ENCODE data around the gene C5orf58.

Gene C5orf58

GRCh38 chr5:170256571-170256970, 23.8 kb downstream of the C5orf58 start:
- no peak for DNase-seq (ENCODE audit: low read depth)

DNA sequence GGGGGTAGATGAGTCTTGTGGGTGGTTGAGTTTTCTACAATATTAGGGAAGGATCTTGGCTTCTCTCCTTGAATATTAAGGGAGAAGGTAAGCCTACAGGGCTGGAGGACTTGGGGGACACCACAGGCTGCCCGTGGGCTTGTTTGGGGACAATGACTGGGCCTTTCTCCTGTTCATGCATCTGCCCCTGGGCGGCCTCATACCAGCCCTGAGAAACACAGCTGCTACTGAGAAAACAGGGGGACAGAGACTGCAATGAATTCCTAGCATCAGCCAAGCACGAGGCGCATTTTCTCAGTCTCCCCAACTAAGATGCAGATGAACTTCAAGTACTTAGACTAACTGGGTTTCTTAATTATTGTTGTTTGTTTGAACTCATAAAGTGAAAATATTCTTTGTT, 24.6 kb downstream of the C5orf58 start:
- DNase-seq (ENCODE audit: low read depth), result no peak

GRCh38 chr5:170261528-170262043, 28.8 kb downstream of the C5orf58 start:
- DNase-seq (ENCODE audit: low read depth), result no peak

DNA sequence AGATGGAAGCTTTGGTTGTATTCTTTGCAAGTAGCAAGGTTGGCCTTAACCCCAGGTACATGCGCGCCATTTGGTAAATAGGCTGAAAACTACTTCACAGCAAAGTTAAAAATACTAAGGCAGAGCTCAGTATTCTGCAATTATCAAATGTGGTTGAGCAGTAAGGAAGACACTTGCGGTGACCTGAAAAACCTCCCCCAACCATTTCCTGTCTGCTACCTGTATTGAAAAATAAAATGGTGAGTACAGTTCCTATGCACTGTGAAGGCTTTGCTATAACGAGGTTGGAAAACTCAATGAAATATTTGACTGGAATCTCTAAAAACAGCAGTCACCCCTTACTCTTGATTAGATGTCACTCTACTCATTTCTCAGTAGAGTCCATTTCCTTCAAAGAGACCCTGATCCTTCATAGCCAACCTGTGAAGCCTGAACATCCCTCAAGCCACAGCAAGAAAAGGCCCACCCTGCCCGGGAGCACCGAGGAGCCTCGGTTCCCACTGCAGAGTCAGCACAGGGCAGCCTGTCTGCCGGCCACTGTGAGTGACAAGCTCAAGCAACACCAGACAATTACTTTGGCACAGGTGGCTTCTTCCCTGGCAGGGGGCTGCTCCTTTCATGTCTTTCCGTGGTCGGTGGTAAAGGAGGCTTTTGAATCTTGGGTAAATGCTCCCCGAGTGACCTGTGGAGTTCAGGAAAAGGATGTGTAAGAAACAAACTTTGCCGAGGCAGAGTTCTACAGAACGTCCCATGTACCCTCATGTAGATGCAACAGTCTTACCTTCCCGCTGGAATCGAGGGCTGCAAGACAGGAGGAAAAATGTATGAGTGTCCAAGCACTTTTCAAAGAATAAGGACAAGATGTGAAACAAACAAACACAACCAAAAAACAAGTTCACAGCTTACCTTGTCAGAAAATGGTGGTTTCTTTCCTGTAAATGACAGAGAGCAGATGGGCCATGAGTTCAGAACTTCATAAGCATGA, 29.6 kb downstream of the C5orf58 start:
- DNase-seq (ENCODE audit: low read depth), result no peak

- DNase-seq (ENCODE audit: low read depth), result no peak
These were observed 31.1 kb downstream of the C5orf58 start for GRCh38 chr5:170263906-170264305.

DNA sequence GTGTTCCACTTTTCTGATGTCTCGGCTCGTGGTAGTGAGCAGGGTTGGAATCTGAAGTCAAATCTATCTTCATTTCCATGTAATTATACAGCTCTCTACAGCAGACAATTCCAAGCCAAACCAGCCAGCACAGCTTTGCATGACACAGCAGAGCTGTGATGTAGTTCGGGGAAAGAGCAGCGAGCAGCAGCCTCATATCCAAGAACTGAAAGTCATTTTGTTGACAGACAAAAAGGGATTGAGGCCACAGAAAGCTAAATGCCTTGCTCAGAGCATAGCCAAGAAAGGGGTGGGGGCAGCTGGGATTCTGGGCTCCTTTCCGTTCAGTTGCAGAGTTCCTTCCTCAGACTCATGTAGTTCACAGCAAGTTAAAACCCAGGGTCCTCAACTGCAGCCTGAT, 32.7 kb downstream of the C5orf58 start:
- no peak for DNase-seq (ENCODE audit: low read depth)

GRCh38 chr5:170266570-170267381, 34.0 kb downstream of the C5orf58 start:
- no peak for DNase-seq (ENCODE audit: low read depth)

DNA sequence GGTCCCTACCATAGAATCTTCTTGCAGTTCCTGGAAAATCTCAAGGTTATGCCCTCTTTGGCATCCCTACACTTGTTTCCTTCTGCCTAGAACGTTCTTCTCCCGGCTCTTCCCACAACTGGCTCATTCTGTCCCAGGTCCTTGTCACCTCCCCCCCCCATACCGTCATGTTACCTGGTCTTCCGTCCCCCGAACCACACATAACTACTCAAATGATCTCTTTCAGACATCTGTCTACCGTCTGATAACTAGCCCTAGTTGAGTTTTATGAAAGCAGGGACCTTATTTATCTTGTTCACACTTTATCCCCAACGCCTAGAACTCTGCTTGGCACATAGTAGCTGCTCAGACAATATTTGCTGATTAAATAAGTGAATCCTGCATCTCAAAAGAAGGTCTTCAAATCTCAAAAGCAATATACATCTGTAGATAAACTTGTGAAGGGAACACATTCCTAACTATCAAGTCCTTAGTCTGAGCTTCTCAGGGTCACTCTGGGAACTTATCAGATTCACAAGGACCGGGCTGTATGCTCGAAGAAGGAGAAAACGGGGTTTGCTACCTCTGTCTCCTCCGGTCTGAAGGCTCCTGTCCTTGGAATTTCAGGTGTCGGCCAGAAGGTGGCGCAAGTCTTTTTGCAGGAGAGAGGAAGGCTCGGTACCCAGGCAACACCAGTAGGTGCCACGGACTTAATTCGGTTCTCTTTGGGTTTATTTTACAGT, 34.8 kb downstream of the C5orf58 start:
- peak; percentile 16 for DNase-seq (ENCODE audit: low read depth)

DNA sequence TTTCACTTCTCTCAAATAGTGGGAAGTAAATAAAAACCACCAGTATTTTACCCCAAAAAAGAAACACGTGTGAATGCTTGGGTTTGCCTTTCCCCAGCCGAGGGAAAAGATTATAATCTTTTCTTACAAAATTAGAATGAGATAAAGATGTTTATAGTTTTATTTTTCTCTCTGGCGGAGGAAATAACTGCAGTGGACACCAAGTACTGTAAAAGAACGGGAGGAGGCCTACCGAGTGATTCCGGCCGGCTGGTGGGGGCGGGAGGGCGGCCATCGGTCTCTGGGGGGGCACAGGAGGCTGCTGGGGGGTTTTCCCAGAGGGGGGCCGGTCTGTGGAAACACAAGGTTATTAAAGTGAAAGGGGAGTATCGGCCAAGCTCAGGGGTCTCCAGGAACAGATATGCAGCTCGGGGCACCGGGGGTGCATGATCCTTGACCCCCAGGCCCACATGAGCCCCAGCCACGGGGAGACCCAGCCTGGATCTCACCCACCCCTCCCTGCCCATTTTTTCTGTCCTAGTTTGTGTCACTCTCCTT, 35.4 kb downstream of the C5orf58 start:
- no peak for DNase-seq (ENCODE audit: low read depth)

GRCh38 chr5:170268884-170269283, 36.1 kb downstream of the C5orf58 start:
- DNase-seq (ENCODE audit: low read depth), result no peak

DNA sequence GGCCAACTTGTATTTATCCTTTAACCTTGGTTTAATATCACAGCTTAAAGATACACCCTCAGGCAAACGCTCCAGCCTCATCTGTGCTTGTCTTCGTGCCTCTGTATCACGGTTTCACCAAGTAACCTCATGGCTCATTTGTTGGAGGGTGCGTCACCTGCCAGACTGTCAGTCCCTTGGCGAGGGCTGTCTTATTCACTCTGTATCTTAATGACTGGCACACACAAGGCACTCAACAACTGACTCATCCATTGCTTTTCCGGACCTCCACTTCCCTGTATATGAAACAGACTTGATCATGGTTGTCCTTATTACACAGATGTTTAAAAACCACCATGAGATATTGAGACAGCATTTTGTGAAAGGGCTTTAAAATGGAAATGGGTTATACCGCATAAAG, 36.8 kb downstream of the C5orf58 start:
- no peak for DNase-seq (ENCODE audit: low read depth)

DNA sequence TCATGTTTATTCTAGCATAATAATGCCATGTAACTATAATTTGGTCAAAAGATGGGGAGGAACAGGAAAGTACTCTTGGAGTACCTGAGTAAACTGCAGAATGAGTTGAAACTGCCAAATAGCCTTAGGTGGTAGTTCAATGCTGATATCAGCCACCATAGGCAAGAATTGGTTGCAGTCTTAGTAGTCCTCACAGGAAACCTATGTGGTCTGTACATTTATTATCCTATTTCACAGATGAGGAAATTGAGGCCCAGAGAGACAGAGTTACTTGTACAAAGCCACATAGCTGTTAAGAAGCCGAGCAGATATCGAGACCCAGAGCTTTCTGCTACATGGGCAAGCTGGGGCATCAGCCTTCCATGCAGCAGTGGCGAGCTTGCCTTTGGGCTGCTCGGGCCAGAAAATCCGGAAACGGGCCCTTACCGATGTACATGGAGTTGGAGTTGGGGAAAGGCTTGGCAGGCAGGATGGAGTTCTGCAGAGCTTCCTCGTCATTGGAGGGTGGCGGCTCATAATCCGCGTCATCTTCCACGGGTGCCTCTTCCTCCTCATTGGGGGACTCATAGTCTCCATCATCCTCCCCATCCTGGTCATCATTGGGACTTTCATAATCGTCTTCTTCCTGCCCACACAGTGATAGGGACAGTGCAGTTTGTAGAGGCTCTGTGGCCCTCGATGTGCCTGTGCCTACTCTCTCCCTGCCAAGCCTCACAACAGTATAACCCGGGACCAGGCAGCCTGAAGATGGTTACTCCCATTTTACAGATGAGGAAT, 37.7 kb downstream of the C5orf58 start:
- DNase-seq (ENCODE audit: low read depth), result no peak

DNA sequence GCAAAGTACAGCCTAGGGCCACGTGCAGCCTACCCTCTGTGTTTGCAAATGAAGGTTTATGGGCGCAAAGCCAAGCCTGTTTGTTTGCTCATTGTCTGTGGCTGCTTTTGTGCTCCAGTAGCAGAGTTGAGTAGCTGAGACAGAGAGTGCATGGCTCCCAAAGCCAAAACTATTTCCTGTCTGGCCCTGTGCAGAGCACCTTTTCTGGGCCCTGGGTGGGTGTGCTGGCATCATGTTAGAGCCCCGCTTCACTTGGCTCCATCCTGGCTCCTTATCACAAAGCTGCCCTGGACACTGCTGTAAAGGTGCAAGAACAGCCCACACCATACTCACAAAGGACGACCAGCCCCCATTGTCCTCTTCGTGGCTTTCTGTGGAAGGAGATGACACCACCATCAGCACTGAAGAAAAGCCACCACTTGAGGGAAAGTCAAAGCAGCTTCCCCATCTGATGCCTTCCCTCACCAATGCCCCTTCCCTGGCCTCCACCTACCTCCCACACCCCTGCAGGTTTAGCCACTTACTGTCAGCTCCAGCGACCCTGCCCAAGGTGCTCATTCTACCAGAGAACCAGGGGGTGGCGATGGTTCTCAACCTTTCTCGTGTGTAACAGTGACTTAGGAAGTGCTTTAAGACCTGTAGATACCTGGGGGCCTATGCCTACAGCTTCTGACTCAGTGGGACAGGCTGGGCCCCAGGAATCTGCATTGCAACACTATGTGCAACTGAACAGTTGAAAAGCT, 41.4 kb downstream of the C5orf58 start:
- no peak for DNase-seq (ENCODE audit: low read depth)

DNA sequence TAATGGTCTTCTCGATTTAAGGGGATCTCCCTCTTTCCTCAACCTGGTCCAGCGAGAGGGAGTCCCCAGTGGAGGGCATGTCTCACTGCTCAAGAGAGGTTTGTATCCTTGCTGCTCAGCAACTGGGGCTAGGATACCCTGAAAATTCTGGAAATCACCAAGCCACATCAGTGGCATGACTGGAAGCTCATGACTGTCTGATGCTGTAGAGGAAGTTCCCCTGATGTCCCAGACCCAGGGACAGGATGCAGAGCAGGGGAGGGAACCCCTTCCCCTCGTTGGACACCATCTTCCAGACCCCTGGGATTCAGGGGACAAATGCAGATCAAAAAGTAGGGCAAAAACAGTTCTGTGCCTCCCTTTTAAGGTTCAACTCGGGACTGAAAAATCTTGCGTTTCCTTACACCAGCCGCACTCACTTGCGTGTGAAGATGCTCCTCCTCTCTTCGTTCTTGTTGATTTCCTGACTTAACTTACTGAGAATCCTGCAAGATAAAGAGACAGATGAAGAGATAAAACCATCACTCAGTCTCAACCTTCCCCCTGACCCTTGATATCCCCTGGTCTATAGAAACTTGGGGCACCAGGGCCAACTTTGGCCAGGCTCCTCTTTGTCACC, 42.7 kb downstream of the C5orf58 start:
- DNase-seq (ENCODE audit: low read depth), result no peak

DNA sequence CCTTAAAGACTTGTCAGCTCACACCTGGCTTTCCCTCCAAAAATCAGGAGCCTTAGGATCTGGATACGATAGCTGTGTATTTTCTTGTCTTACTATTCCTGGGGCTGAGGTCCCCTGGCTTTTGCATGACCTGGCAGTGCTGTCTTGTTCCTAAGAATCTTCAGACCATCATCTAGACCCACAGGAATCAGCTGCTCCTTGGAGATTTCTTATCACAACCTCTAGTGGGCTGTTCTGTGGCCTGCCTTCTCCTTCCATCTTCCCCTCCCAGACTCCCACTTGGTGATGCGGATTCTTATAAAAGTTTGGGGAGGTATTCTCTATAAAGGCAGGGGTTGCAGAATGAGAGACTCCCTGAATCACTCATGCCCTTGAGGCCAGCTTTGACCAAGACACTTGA, 43.4 kb downstream of the C5orf58 start:
- DNase-seq (ENCODE audit: low read depth), result no peak

DNA sequence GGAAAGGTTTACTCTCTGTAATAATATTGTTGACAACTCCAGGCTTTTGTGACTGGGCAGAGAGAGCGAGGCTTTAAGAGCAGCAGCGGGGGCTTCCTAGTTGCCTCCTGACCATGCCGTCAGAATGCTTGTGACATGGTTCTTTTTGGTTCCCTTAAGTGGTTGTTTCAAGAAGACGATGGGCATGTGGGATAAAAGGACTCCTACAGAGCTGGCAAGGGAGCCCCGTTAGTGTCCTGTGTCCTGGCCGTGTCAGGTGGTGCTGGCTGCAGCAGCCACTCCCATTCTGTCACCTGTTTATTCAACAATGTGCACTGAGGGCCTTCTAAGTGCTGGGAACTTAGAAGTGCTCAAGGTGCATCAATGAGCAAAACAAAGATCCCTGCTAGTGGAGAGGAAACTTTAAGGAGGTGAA, 45.1 kb downstream of the C5orf58 start:
- no peak for DNase-seq (ENCODE audit: low read depth)

DNA sequence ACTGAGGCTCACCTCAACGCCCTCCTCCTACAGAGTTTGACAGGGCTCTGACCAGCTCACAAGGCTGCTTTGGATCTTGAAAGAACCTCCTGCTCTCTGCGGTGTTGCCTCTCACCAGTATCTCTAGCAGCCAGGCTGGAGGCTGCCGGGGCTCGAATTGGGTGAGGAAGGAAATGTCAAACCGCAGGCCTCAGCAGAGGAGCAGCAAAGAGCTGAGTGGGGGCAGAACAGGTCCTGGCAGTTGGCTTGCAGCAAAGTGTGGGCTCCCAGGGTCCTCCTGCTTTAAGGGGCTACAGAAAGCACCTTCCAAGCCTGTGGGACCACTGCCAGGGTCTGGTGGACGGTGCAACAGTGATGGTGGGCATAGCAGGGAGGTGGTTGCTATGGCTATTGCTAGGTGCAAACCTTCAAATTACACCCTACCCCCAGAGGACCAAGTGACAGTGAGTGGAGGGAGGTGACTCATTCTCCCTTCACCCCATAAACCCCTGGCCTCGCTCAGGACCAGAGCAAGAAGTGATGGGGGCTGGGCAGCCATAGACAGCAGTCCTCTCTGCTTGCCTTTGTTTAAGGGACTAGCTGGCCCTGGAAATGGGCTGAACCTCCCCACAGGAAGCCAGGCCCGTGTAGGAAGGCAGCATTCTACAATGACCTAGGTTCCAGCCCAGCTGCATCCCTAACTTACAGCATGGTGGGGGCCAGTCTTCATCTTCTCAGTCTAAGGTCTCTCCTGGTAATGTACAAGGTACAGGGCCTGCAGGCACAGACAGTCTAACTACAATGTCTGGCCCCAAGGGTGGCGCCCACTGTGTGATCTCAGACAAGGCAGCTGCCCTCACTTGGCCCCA, 46.0 kb downstream of the C5orf58 start:
- DNase-seq (ENCODE audit: low read depth), result no peak

DNA sequence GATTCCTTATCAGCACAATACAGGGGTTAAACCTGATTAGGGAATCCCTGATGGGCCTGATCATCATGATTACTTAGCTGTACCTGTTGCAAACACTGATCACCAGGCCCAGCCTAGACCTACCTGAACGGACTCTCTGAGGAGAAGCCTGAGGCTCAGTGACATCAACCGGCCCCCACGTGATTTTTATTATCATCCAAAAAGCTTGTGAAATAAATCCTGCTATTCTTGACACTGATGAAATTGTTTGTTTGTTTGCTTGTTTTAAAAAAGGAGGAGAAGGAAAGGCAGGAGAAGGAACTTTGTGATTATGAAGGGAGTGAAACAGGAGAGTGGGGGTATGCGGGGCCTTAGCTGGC, 46.7 kb downstream of the C5orf58 start:
- no peak for DNase-seq (ENCODE audit: low read depth)

- DNase-seq (ENCODE audit: low read depth), result no peak
These were observed 47.3 kb downstream of the C5orf58 start for GRCh38 chr5:170280011-170280493.
